Central memory CD8-positive, alpha-beta T cell (primary cell): Measurements from ENCODE around the gene RAB8B.

Experiments used
- ATAC-seq: fragments of 150-1000 bp; cut with Tn5 transposase; replicated peaks from 2 replicates; pipeline ENCODE4 v1.10.0; 2022; ENCODE audit warnings: mild to moderate bottlenecking, moderate FRiP score, moderate number of reproducible peaks; ENCODE audit not compliant: poor library complexity, severe bottlenecking; ENCODE audit errors: extremely low read depth
- DNase-seq, 2 donors: peaks; one replicate each; pipeline ENCODE4 v3.0.0; 2021; ENCODE audit warnings: low spot score in 2 of 2
- H3K27ac Mint-ChIP-seq: one replicate; pipeline ENCODE4 v1.8.0; 2022; ENCODE audit warnings: low read depth, mild to moderate bottlenecking, moderate library complexity, mixed read lengths
- H3K27me3 Mint-ChIP-seq: one replicate; pipeline ENCODE4 v1.8.0; 2022; ENCODE audit warnings: mixed read lengths
- H3K36me3 Mint-ChIP-seq: one replicate; pipeline ENCODE4 v1.8.0; 2022; ENCODE audit warnings: mild to moderate bottlenecking, moderate library complexity, mixed read lengths; ENCODE audit not compliant: insufficient read depth
- H3K4me1 Mint-ChIP-seq: one replicate; pipeline ENCODE4 v1.8.0; 2022; ENCODE audit warnings: mixed read lengths
- H3K4me3 Mint-ChIP-seq: one replicate; pipeline ENCODE4 v1.8.0; 2022; ENCODE audit warnings: mild to moderate bottlenecking, moderate library complexity, mixed read lengths
- H3K9me3 Mint-ChIP-seq: one replicate; pipeline ENCODE4 v1.8.0; 2022; ENCODE audit warnings: mixed read lengths

RAB8B gene

DNA sequence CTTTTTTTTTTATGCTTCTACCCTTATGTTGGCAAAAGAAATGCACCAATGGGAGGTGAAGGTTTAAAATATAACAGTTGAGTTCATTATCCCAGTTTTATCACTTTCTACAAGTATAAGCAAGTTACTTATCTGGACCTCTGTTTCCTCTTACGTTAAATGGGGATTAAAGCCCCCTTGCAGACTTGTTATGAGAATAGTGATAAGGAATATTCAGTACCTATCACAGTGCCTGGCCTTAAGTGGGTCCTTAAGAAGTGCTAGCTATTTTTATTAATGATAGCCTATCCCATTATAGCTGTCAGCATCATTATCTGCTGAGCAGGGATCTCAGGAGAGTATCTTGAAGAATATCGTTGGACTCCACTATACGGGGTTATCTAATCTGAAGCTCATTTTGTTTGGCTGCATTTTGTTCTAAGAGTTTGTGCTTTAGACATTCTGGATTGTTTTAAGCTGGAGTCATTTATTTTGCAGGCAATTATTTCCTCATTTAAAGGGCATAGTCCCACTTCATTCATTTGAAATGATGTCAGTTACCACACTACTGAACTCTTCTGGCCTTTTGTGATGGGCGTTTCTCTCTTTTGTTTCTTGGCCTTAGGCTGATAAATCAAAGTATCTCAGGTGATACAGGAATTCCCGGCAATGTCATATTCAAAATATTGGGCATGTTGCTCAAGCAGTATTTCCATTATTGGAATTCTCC lies 28.8 kb downstream of the RAB8B start:
- no peak for DNase-seq
- Mint-ChIP-seq H3K4me3 (no peak overlapping the region), H3K9me3 (no peaks in the 10 kb centered on the region), H3K36me3 (peaks cover 33% of the 10 kb centered on the region), H3K27me3 (no peaks in the 10 kb centered on the region), H3K27ac (peak overlapping the region; percentile 53), H3K4me1 (peaks cover 70% of the 10 kb centered on the region)
- no peak for ATAC-seq

DNA sequence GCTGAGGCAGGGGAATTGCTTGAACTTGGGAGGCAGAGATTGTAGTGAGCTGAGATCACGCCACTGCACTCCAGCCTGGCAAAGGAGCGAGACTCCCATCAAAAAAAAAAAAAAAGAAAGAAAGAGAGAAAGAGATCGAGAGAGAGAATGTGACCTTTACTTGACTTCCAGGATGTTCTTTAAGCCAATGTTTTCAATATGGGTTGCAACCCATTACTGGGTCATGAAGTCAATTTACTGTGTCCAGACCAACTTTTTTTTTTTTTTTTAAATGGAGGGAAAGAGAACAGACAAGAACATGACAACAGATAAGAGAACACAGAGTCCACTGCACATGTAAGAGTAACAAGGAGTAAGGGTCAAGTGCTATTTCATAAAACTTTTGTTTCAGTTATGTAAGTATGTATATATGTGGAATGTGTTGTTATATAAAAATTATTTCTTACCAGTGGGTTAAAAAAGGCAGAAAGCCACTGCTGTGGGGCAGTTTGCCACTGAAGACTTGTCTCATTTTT lies 29.8 kb downstream of the RAB8B start:
- H3K27me3 Mint-ChIP-seq, result no peaks in the 10 kb centered on the region
- peak overlapping the region; percentile 53 for H3K27ac Mint-ChIP-seq
- ATAC-seq (no peak), DNase-seq (no peak)
- H3K4me3 Mint-ChIP-seq, result no peak overlapping the region
- H3K4me1 Mint-ChIP-seq, result peaks cover 60% of the 10 kb centered on the region
- H3K9me3 Mint-ChIP-seq, result no peaks in the 10 kb centered on the region
- peaks cover 30% of the 10 kb centered on the region for H3K36me3 Mint-ChIP-seq

DNA sequence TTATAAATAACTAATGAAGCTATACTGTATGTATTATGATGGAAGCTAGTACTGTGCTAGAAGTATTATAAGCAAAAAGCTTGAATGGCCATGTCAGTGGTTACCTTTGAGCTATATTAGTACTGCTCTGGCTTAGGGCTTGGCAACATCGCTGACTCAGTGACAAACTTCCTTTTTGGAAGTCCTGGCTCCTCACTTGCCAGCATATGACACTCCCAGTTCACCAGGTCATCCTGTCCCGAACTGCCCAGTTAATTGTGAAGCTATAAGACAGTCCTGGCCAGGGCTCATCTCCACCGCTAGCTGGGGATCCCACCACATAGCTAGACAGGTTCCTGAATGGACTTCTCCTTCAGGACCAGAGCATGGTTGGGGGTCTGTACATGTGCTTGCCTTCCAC lies 31.9 kb downstream of the RAB8B start:
- Mint-ChIP-seq H3K9me3 (no peaks in the 10 kb centered on the region), H3K36me3 (peaks cover 31% of the 10 kb centered on the region), H3K27ac (peak overlapping the region; percentile 19), H3K27me3 (no peaks in the 10 kb centered on the region), H3K4me1 (peaks cover 50% of the 10 kb centered on the region), H3K4me3 (no peak overlapping the region)
- DNase-seq (no peak), ATAC-seq (no peak)

DNA sequence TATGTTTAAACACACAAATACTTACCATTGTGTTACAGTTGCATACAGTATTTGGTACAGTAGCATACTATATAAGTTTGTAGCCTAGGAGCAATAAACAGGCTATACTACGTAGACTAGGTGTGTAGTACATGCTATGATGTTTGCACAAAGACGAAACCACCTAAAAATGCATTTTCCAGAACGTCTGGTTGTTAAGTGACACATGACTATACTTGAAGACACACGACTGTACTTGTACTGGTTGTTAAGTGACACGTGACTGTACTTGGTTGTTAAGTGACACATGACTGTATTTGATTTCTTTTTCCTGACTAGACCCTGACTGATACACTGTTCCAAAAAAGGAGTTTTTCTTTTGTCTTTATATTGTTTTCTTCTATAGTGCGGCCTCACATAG lies 34.1 kb downstream of the RAB8B start:
- no peaks in the 10 kb centered on the region for H3K9me3 Mint-ChIP-seq
- peaks cover 58% of the 10 kb centered on the region for H3K4me1 Mint-ChIP-seq
- H3K27ac Mint-ChIP-seq, result no peak overlapping the region
- ATAC-seq (no peak), DNase-seq (no peak)
- no peaks in the 10 kb centered on the region for H3K27me3 Mint-ChIP-seq
- H3K36me3 Mint-ChIP-seq, result peaks cover 29% of the 10 kb centered on the region
- H3K4me3 Mint-ChIP-seq, result no peak overlapping the region

DNA sequence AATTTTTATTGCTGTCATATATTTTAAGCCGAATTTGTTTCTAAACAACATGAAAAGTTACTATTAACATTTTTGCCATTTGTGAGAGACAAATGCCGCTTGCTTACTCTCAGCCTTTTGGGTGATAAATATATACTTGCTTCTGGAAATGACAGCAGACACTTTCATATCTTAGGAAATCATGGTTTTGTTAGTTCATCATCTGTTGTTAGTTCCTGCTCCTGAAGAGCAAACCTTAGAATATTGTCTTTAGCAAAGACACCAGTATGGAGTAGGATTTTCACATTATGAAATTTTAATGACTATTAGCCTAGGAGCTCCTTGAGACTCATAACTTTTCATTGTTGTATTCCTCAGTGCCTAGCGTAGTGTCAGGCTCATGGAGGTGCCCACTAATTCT lies 36.0 kb downstream of the RAB8B start:
- H3K4me3 Mint-ChIP-seq, result no peak overlapping the region
- no peaks in the 10 kb centered on the region for H3K9me3 Mint-ChIP-seq
- no peaks in the 10 kb centered on the region for H3K27me3 Mint-ChIP-seq
- H3K36me3 Mint-ChIP-seq, result peaks cover 25% of the 10 kb centered on the region
- DNase-seq (no peak), ATAC-seq (no peak)
- peaks cover 40% of the 10 kb centered on the region for H3K4me1 Mint-ChIP-seq
- no peak overlapping the region for H3K27ac Mint-ChIP-seq

DNA sequence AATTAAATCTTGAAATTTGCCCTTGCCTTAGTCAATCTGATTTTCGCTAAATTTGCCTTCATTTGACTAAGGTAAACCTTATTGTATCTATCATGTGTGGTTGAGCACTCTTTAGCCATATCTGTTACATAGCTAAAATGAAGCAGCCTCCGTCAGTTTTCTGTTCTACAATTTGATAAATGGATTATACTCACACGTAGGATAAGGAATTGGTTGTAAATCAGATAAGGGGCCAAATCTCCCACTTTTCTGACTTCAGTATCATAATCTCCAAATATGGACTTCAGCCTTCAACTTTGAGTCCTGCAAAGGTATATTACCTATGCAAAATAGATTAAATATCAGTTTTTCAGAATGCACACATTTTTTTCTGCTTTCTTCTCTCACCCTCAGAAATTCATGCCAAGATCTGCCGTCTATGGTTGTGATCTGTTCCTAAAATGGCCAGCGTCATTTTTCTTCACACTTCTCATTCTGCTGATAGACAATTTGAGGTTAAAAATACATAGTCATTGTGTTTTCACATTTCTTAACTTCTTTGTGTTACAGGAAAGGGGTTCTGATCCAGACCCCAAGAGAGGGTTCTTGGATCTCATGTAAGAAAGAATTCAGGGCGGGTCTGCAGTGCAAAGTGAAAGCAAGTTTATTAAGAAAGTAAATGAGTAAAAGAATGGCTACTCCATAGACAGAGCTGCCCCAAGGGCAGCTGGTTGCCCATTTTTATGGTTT lies 36.9 kb downstream of the RAB8B start:
- DNase-seq (no peak), ATAC-seq (no peak)
- no peaks in the 10 kb centered on the region for H3K9me3 Mint-ChIP-seq
- H3K27ac Mint-ChIP-seq, result peak overlapping the region; percentile 56
- no peaks in the 10 kb centered on the region for H3K27me3 Mint-ChIP-seq
- H3K36me3 Mint-ChIP-seq, result peaks cover 27% of the 10 kb centered on the region
- H3K4me1 Mint-ChIP-seq, result peaks cover 34% of the 10 kb centered on the region
- H3K4me3 Mint-ChIP-seq, result peak overlapping the region; percentile 37

DNA sequence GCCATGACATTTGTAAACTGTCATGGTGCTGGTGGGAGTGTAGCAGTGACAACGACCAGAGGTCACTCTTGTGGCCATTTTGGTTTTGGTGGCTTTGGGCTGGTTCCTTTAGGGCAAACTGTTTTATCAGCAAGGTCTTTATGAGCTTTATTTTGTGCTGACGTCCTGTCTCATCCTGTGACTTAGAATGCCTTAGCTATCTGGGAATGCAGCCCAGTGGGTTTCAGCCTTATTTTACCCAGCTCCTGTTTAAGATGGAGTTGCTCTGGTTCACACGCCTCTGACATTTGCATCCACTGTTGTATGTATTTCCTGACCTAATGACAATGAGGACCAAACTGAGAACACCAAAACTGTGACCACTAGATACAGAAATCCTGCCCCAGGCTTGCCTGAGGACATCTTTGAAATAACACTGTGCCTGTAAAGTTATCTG lies 37.6 kb downstream of the RAB8B start:
- peaks cover 26% of the 10 kb centered on the region for H3K36me3 Mint-ChIP-seq
- no peak overlapping the region for H3K4me3 Mint-ChIP-seq
- DNase-seq, result no peak
- H3K27ac Mint-ChIP-seq, result peak overlapping the region; percentile 56
- H3K27me3 Mint-ChIP-seq, result no peaks in the 10 kb centered on the region
- no peaks in the 10 kb centered on the region for H3K9me3 Mint-ChIP-seq
- ATAC-seq, result no peak
- H3K4me1 Mint-ChIP-seq, result peaks cover 32% of the 10 kb centered on the region

DNA sequence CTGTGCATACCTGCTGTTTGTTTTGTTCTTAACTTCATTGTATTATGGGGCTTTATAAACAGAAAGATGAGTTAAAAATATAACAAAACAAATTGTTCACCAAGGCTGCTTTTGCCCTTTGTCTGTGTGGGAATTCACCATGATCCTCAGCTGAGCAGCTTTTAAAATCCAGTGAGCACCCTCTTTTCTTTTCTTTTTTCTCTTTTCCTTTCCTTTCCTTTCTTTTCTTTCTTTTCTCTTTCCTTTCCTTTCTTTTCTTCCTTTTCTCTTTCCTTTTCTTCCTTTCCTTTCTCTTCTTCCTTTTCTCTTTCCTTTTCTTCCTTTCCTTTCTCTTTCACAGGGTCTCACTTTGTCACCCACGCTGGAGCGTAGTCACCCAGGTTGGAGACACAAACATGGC lies 38.3 kb downstream of the RAB8B start:
- peaks cover 24% of the 10 kb centered on the region for H3K36me3 Mint-ChIP-seq
- H3K27me3 Mint-ChIP-seq, result no peaks in the 10 kb centered on the region
- no peak overlapping the region for H3K4me3 Mint-ChIP-seq
- H3K27ac Mint-ChIP-seq, result peak overlapping the region; percentile 47
- ATAC-seq (no peak), DNase-seq (no peak)
- H3K9me3 Mint-ChIP-seq, result no peaks in the 10 kb centered on the region
- H3K4me1 Mint-ChIP-seq, result peaks cover 27% of the 10 kb centered on the region

DNA sequence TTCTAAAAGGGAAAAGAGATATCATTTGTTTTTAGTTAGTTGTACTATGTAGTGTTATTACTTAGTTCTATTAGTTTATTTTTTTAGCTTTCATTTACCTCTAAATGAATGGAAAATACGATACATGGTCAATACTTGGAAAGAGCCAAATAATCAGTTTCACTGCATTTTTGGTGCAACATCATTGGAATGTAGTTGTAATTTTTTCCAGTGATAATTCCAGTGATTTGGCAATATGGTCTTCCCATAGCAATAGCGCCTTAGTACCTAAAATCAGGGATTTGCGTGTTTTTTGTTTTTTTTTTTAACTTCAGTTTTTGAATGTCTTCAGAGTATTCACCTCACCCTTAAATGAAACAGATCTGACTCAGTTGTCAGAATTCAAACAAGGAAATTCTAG lies 41.8 kb downstream of the RAB8B start:
- Mint-ChIP-seq H3K36me3 (peaks cover 12% of the 10 kb centered on the region), H3K4me3 (no peak overlapping the region), H3K27me3 (no peaks in the 10 kb centered on the region), H3K27ac (peak overlapping the region; percentile 84), H3K9me3 (no peaks in the 10 kb centered on the region), H3K4me1 (peaks cover 38% of the 10 kb centered on the region)
- no peak for DNase-seq
- no peak for ATAC-seq

DNA sequence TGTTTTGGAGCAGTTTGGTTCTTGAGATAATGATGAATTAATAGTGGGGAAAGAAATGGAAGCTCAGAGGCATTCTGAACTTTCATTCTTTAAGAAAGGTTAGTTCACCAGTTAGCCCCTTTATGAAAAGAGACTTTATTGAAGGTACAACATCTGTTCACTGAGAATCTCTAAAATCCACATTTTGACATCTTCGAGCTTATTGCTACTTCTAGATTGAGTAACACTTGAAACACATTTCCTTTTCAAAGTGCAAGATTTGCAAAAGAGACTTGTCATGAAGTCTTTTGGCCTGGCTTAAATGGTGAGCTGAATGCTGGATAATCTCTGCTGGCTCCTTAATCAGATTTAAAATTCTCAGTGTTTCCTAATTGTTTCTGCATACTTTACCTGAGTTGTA lies 42.3 kb downstream of the RAB8B start:
- Mint-ChIP-seq H3K27me3 (no peaks in the 10 kb centered on the region), H3K9me3 (no peaks in the 10 kb centered on the region), H3K27ac (peak overlapping the region; percentile 84), H3K36me3 (peaks cover 10% of the 10 kb centered on the region), H3K4me3 (peak overlapping the region; percentile 20), H3K4me1 (peaks cover 35% of the 10 kb centered on the region)
- DNase-seq (no peak), ATAC-seq (peak; percentile 49)

DNA sequence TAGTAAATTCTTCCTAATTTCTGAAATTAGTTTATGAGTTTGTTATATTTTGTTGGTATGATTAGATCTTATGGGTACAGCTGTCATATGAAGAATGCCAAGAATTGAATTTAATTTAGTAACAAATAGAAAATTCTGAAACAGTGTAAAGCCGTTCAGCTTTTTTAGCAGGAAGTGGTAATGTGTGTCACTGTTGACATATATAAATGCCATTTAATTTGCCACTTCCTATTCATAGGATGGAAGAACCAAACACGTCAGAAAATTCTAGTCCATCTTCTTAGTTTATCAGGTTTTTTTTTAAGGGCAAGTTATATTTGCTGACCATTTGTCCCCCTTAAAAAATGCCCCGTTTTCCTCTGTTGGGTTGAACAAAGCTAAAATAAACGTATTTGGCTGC lies 43.0 kb downstream of the RAB8B start:
- ATAC-seq (peak; percentile 93), DNase-seq (no peak)
- H3K27ac Mint-ChIP-seq, result peak overlapping the region; percentile 84
- no peaks in the 10 kb centered on the region for H3K27me3 Mint-ChIP-seq
- no peaks in the 10 kb centered on the region for H3K9me3 Mint-ChIP-seq
- H3K36me3 Mint-ChIP-seq, result peaks cover 14% of the 10 kb centered on the region
- H3K4me3 Mint-ChIP-seq, result no peak overlapping the region
- peaks cover 37% of the 10 kb centered on the region for H3K4me1 Mint-ChIP-seq

DNA sequence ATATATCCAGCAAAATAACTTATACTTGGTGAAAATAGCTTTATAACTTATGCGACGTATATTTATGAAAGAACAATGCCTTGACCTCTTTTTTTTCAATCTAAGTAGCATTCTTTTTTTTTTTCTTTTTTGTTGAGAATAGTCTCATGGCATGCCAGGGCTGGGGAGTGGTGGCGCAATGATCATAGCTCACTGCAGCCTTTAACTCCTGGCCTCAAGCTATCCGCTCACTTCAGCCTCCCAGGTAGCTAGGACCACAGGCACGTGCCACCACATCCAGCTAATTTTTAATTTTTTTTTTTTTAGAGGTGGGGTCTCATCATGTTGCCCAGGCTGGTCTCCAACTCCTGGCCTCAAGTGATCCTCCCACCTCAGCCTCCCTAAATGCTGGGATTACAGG lies 43.5 kb downstream of the RAB8B start:
- no peak for ATAC-seq
- no peaks in the 10 kb centered on the region for H3K9me3 Mint-ChIP-seq
- no peaks in the 10 kb centered on the region for H3K27me3 Mint-ChIP-seq
- no peak overlapping the region for H3K4me3 Mint-ChIP-seq
- peak overlapping the region; percentile 84 for H3K27ac Mint-ChIP-seq
- H3K36me3 Mint-ChIP-seq, result peaks cover 17% of the 10 kb centered on the region
- H3K4me1 Mint-ChIP-seq, result peaks cover 37% of the 10 kb centered on the region
- DNase-seq, result no peak
